ENCODE data around the gene LAPTM4A.
"Not testable (repeated sequence)": the region's sequence is repeated elsewhere in the genome, so short reads cannot be mapped to it uniquely, and the experiment has no call there.

LAPTM4A gene

GRCh38 chr2:20092226-20092900 lies 40.9 kb upstream of the LAPTM4A start:
- no peak overlapping the region for H3K4me2 ChIP-seq (ENCODE audit: low read length)
- no peak overlapping the region for H3K27ac ChIP-seq (ENCODE audit: low read depth, low read length, poor library complexity, severe bottlenecking)
- no peaks in the 10 kb centered on the region for H3K36me3 ChIP-seq (ENCODE audit: insufficient read depth, low read length)
- H2AFZ ChIP-seq (ENCODE audit: low read length), result no peak overlapping the region
- H3K9me2 ChIP-seq (ENCODE audit: low read depth, low read length), result no peaks in the 10 kb centered on the region
- no peak overlapping the region for H3K9ac ChIP-seq (ENCODE audit: low read length)
- no peaks in the 10 kb centered on the region for H3F3A ChIP-seq (ENCODE audit: insufficient read depth, low read length)
- no peaks in the 10 kb centered on the region for H4K20me1 ChIP-seq (ENCODE audit: insufficient read depth, low read length)
- H3K79me2 ChIP-seq (ENCODE audit: insufficient read depth, low read length), result no peaks in the 10 kb centered on the region
- TF ChIP-seq CTCF (IDR thresholded peaks at IDR 0.05; ENCODE audit: low read length) (no peak), EZH2 (IDR thresholded peaks at IDR 0.05; ENCODE audit: borderline replicate concordance, low read length) (no peak)
- H3K4me1 ChIP-seq (ENCODE audit: insufficient read depth, low read length, severe bottlenecking), result no peaks in the 10 kb centered on the region
- H3K4me3 ChIP-seq (ENCODE audit: low read depth, low read length, poor library complexity, severe bottlenecking), result no peak overlapping the region
- peaks cover 8% of the 10 kb centered on the region; the same call in 1 of the 2 replicates for H3K27me3 ChIP-seq (ENCODE audit: insufficient read depth, low read length)
- no peaks in the 10 kb centered on the region for H3K9me3 ChIP-seq (ENCODE audit: low read length)

GRCh38 chr2:20091305-20091991 lies 40.0 kb upstream of the LAPTM4A start:
- Histone ChIP-seq H3K4me3 (ENCODE audit: low read depth, low read length, poor library complexity, severe bottlenecking) (no peak overlapping the region), H2AFZ (ENCODE audit: low read length) (no peak overlapping the region), H3K4me1 (ENCODE audit: insufficient read depth, low read length, severe bottlenecking) (no peaks in the 10 kb centered on the region), H3K27me3 (ENCODE audit: insufficient read depth, low read length) (peaks cover 8% of the 10 kb centered on the region; the same call in 1 of the 2 replicates), H3K4me2 (ENCODE audit: low read length) (no peak overlapping the region), H3K36me3 (ENCODE audit: insufficient read depth, low read length) (no peaks in the 10 kb centered on the region), H3K9me3 (ENCODE audit: low read length) (no peaks in the 10 kb centered on the region), H3K9me2 (ENCODE audit: low read depth, low read length) (no peaks in the 10 kb centered on the region), H3F3A (ENCODE audit: insufficient read depth, low read length) (no peaks in the 10 kb centered on the region), H3K27ac (ENCODE audit: low read depth, low read length, poor library complexity, severe bottlenecking) (no peak overlapping the region), H4K20me1 (ENCODE audit: insufficient read depth, low read length) (no peaks in the 10 kb centered on the region), H3K79me2 (ENCODE audit: insufficient read depth, low read length) (no peaks in the 10 kb centered on the region), H3K9ac (ENCODE audit: low read length) (no peak overlapping the region)
- TF ChIP-seq EZH2 (IDR thresholded peaks at IDR 0.05; ENCODE audit: borderline replicate concordance, low read length) (no peak), CTCF (IDR thresholded peaks at IDR 0.05; ENCODE audit: low read length) (no peak)

GRCh38 chr2:20089715-20090464 lies 38.5 kb upstream of the LAPTM4A start:
- no peaks in the 10 kb centered on the region for H3K9me3 ChIP-seq (ENCODE audit: low read length)
- H3K36me3 ChIP-seq (ENCODE audit: insufficient read depth, low read length), result no peaks in the 10 kb centered on the region
- no peaks in the 10 kb centered on the region for H3F3A ChIP-seq (ENCODE audit: insufficient read depth, low read length)
- no peak overlapping the region for H3K4me2 ChIP-seq (ENCODE audit: low read length)
- no peak overlapping the region for H3K27ac ChIP-seq (ENCODE audit: low read depth, low read length, poor library complexity, severe bottlenecking)
- H3K9me2 ChIP-seq (ENCODE audit: low read depth, low read length), result no peaks in the 10 kb centered on the region
- H3K79me2 ChIP-seq (ENCODE audit: insufficient read depth, low read length), result no peaks in the 10 kb centered on the region
- peaks cover 8% of the 10 kb centered on the region; the same call in 1 of the 2 replicates for H3K27me3 ChIP-seq (ENCODE audit: insufficient read depth, low read length)
- no peak overlapping the region for H2AFZ ChIP-seq (ENCODE audit: low read length)
- TF ChIP-seq EZH2 (IDR thresholded peaks at IDR 0.05; ENCODE audit: borderline replicate concordance, low read length) (no peak), CTCF (IDR thresholded peaks at IDR 0.05; ENCODE audit: low read length) (no peak)
- no peaks in the 10 kb centered on the region for H4K20me1 ChIP-seq (ENCODE audit: insufficient read depth, low read length)
- no peaks in the 10 kb centered on the region for H3K4me1 ChIP-seq (ENCODE audit: insufficient read depth, low read length, severe bottlenecking)
- H3K4me3 ChIP-seq (ENCODE audit: low read depth, low read length, poor library complexity, severe bottlenecking), result no peak overlapping the region
- H3K9ac ChIP-seq (ENCODE audit: low read length), result no peak overlapping the region

GRCh38 chr2:20085909-20086308 lies 34.5 kb upstream of the LAPTM4A start:
- H2AFZ ChIP-seq (ENCODE audit: low read length); H3K79me2 ChIP-seq (ENCODE audit: insufficient read depth, low read length); H3F3A ChIP-seq (ENCODE audit: insufficient read depth, low read length); H3K27me3 ChIP-seq (ENCODE audit: insufficient read depth, low read length); H3K9ac ChIP-seq (ENCODE audit: low read length); H4K20me1 ChIP-seq (ENCODE audit: insufficient read depth, low read length); H3K9me3 ChIP-seq (ENCODE audit: low read length); H3K9me2 ChIP-seq (ENCODE audit: low read depth, low read length); H3K4me1 ChIP-seq (ENCODE audit: insufficient read depth, low read length, severe bottlenecking); H3K4me2 ChIP-seq (ENCODE audit: low read length); H3K36me3 ChIP-seq (ENCODE audit: insufficient read depth, low read length); H3K27ac ChIP-seq (ENCODE audit: low read depth, low read length, poor library complexity, severe bottlenecking); H3K4me3 ChIP-seq (ENCODE audit: low read depth, low read length, poor library complexity, severe bottlenecking): not testable (repeated sequence)

GRCh38 chr2:20082812-20083211 lies 31.4 kb upstream of the LAPTM4A start:
- not testable (repeated sequence) for H3K27me3 ChIP-seq (ENCODE audit: insufficient read depth, low read length); H3K36me3 ChIP-seq (ENCODE audit: insufficient read depth, low read length); H3K9ac ChIP-seq (ENCODE audit: low read length); H3K79me2 ChIP-seq (ENCODE audit: insufficient read depth, low read length); H3K9me2 ChIP-seq (ENCODE audit: low read depth, low read length); H3K4me2 ChIP-seq (ENCODE audit: low read length); H3K9me3 ChIP-seq (ENCODE audit: low read length); H3K27ac ChIP-seq (ENCODE audit: low read depth, low read length, poor library complexity, severe bottlenecking); H3K4me1 ChIP-seq (ENCODE audit: insufficient read depth, low read length, severe bottlenecking); H3F3A ChIP-seq (ENCODE audit: insufficient read depth, low read length); H4K20me1 ChIP-seq (ENCODE audit: insufficient read depth, low read length); H2AFZ ChIP-seq (ENCODE audit: low read length); H3K4me3 ChIP-seq (ENCODE audit: low read depth, low read length, poor library complexity, severe bottlenecking)
